ENCODE results near the gene RPS4Y2.

Gene RPS4Y2

DNA sequence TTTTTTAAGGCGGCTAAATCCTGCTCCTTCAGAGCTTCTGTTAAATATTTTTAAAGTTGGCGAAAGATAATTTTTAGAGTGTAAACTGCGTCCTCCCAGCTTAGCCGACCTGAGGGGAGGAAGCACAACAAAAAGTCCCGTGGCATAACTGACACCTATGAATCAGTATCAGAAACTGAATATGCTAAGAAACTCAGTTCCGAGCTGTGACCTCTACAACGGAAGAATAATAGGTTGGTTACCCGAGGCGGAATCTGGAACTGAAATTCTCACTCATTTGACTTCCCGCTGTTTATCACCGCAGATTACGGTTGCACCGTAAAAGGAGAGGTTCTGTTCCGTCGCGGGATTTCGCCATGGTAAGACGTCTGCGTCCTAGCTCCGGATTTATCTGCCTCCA lies at the start of gene RPS4Y2:
Gene RPS4Y2 (plus strand): TSS at position 301 of the 400 bp plus-strand sequence. CDS start 56 bp downstream, at position 357.
- no peak for DNase-seq (ENCODE audit: low spot score)

DNA sequence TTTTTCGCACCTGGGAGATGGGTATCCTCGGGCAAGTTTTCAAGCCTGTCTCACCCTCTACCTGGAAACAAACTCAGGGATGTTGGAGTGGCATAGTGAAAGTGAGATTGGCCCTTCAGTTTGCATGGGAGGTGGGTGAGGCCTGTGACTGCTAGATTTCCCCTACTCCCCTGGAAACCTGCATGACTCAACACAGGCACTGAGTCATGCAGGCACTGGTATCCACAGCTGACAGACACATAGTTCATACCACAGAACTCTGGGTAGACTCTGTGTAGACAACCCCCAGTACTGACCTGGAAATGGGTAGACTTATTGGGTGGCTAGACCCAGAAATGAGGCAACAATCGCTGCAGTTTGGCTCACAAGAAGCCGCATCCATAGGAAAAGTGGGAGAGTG lies 41.5 kb upstream of the RPS4Y2 start:
- DNase-seq (ENCODE audit: low spot score) = no peak

DNA sequence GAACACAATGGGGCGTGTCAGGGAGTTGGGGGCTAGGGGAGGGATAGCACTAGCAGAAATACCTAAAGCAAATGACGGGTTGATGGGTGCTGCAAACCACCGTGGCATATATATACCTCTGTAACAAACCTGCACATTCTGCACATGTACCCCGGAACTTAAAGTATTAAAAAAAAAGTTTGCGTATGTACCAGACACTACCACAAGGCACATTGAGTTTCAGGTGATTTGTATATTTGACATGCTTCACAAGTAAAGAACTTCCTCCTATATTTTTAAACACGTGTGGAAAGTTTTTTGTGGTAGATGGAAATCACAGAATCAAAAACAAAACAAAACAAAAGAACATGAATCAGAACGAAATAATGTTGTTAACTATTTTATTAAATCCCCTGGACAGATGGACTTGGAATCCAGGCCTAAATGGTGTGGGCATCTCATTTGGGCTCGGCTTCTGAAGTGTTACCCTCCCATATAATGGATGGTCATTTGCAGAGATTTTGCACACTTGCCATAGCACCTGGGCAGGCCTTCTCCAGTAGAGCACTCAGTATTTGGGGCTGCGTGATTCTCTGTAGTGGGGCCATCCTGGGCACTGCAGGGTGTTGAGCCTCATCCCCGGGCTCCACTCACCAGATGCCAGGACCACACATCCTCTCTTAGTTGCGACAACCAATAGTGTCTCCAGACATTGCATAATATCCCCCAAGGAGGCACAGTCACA lies 29.6 kb upstream of the RPS4Y2 start:
- no peak for DNase-seq (ENCODE audit: low spot score)

DNA sequence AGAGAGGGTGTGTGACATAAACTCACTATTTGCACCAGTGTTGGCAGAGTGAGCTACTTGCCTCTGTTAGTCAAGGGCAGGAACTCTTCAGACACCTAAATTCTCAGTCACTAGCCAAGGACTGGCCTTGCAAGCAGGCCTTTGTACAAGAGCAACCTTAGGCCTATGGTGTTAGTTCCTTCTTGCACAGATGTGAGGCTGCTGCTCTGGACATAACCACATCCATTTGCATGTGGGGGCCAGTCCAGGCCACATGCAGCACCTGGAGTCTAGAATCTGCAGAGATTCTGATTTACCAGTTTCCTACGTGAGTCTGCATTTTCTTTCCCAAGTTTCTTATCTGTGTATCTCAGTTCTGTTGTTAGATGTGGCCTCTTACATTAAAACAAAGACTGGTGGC lies 20.7 kb upstream of the RPS4Y2 start:
- no peak for DNase-seq (ENCODE audit: low spot score)

DNA sequence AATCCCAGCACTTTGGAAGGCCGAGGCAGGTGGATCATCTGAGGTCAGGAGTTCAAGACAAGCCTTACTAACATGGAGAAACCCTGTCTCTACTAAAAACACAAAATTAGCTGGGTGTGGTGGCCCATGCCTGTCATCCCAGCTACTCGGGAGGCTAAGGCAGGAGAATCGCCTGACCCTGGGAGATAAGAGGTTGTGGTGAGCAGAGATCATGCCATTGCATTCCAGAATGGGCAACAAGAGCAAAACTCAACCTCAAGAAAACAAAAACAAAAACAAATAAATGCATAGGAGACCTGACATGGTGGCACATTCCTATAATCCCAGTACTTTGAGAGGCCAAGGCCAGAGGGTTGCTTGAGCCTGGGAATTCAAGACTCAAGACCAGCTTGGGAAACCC lies 16.1 kb upstream of the RPS4Y2 start:
- DNase-seq (ENCODE audit: low spot score) = no peak

DNA sequence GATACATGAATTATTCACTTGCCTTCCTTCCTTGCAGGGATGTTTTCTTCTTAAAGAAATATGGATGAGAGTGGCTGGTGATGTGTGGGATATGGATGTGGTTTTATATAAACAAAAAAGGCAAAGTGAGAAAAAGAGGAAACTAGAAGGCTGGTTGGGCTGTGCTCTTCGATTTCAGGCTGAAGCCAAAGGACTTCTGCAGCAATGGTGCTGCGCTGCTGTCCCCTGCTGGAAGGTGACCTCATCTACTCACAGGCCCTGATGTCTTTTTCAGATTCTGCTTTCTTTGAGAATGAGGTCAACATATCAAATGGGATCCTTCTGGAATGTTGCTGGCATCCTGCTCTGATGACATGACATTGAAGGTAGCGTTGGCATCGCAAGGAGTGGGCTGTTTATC lies 15.3 kb upstream of the RPS4Y2 start:
- DNase-seq (ENCODE audit: low spot score) = no peak

DNA sequence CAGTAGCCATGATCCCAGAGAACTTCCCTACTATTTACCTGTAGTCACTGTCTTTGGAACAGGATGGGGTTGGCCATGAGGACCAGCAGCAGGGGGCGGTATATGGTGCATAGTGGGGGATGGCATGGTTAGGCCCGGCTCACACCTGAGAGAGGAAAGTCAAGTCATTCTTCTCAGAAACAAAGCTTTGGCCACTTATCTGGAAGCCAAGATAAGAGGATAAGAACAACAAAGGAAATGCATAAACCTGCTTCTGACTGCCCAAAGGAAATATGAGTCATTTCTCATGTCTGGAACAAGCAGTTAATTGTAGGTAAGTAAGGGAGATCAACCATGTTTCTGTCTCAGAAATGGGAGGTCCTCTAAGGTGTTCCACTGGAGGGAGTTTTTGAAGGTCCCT lies 10.8 kb upstream of the RPS4Y2 start:
- DNase-seq (ENCODE audit: low spot score) = peak; percentile 38

DNA sequence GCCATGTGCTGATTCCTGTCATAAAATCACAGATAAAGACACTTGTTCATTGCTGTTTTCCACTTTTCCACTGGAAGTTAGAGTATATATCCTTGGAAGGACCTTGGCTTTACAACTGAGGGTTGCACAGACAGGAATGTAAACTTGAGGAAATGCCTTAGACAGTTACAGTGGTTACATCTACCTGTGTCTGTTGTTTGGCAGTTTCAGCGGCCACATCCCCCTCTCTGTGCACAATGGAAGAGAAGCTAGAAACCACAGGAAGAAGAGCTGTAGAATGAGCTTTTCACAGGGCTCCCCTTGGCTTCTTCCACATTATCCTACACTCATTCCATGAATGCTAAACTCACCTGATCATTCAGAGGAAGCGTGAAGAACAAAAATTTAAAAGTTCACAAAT lies 9.0 kb upstream of the RPS4Y2 start:
- DNase-seq (ENCODE audit: low spot score) = no peak

DNA sequence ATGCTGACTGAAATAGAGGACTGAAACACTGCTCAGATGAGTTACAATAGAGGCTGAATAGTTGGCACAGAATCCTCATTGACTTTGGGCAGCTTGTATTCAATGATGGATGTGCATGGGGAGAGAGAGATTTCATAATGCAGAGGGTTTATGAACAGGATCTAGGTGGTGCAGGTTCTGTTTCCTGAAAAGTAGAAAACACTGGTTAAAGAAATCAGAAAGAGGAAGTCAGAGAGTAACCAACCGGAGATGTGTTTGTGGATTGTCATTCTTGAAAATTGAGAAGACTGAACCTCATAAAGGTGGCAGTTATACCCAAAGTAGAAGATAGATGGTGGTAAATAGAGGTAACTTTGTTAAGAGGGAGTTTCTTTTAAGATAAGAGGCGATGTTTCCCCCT lies 8.0 kb downstream of the RPS4Y2 start:
- no peak for DNase-seq (ENCODE audit: low spot score)

DNA sequence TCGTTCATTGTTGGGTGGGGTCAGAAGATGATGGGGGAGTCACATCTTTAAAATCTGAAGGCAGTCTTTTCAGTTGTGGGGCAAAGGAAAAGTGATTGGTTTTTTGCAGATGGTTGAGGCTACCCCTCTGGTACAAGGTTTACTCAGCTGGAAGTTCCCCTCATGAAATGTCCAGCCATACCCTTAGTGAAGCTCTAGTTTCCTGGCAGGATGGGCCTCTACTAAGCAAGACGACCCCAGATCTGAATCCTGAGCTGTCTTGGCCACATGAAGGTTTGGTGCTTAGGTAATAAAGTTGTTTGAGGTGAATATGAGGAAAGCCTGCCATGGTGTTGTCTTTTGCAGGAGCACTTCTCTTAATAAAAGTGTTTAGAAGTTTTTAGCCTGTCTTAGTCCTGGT lies 9.2 kb downstream of the RPS4Y2 start:
- no peak for DNase-seq (ENCODE audit: low spot score)

DNA sequence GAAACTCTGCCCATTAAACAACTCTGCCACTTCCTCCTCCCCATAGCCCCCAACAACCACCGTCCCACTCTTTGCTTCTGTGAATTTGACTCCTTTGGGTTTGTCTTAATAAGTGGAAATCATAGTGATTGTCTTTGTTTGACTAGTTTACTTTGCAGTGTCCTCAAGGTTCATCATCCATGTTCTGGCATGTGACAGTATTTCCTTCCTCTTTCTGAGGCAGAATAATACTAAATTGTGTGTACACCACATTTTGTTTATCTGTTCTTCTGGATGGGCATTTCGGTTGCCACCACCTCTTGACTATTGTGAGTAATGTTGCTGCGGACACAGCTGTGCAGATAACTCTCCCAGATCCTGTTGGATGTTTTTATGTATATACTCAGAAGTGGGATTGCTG lies 14.8 kb downstream of the RPS4Y2 start:
- DNase-seq (ENCODE audit: low spot score) = no peak

DNA sequence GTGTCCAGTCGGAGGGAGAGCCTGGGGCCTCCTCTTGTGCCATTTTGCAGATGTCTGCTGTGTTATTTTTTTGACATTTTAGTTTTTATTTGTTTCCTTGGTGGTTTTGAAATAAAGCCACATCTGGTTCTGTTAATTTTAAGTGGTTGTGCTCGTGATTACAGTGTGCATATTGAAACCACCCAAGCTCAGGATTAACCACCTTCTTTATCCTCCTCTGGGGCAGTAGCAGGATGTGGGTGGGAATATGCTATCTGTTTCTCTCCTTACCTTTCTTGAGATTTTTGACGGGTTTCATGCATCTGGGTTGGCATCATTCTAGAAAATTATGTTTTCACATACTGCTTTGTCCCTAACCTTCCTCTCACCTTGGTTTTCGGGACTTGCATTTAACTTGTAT lies 20.2 kb downstream of the RPS4Y2 start:
- no peak for DNase-seq (ENCODE audit: low spot score)

DNA sequence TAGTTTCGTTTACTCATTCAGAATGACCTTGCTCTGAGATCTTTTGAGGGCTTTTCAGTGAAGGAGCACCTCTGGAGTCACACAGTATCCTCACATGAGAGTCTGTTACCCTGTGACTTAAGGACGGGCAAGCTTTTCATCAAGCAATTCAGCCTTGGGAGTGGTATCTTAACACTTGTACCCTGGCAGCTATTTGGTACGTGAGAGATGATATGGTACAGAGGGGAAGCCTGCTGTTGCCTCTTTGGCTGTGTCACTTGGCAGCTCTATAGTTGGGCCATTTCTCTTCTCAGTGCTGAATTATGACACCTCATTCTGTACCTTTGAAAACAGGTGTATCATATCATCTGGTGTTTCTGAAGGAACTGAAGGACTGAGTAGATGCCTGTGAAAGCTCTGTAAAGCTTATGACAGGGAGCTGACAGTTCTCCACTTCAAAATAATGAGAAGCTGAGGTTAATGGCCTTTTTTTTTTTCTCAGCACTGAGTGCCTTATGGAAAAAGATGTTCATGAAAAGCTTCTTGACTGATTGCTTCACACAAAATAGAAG lies 24.3 kb downstream of the RPS4Y2 start:
- no peak for DNase-seq (ENCODE audit: low spot score)

DNA sequence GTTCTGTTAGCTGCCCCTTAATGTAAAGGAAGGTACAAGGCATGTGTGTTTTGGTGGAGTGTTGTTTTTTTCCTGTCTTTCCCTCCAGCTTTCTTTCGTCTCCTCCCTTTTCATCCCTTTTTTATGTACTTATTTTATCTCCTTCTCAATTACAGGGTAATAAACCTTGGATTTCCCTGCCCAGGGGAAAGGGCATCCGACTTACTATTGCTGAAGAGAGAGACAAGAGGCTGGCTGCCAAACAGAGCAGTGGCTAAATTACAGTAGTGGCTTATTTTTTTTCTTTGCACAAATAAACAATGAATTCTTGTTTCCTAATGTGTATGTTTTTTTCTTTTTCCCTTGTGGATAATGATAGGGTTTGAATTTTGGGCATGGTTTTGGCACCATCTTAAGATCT lies 24.9 kb downstream of the RPS4Y2 start:
- no peak for DNase-seq (ENCODE audit: low spot score)

DNA sequence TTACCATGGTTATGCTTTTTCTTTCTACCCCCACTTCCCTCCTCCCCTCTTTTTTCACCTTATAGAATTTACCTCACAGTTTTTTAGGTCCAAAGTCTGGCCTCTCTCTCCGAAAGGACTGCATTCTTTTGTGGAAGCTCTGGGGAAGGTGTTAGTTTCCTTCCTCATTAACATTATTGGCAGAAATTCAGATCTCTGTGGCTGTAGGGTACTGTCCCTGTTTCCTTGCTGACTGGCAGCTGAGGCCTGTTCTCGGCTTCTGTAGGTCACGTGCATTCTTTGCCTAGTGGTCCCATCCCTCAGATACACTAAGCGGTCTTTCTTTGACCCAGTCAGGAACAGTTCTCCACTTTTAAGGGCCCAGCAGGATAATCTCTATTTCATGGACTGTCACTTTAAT lies 25.5 kb downstream of the RPS4Y2 start:
- DNase-seq (ENCODE audit: low spot score) = no peak

DNA sequence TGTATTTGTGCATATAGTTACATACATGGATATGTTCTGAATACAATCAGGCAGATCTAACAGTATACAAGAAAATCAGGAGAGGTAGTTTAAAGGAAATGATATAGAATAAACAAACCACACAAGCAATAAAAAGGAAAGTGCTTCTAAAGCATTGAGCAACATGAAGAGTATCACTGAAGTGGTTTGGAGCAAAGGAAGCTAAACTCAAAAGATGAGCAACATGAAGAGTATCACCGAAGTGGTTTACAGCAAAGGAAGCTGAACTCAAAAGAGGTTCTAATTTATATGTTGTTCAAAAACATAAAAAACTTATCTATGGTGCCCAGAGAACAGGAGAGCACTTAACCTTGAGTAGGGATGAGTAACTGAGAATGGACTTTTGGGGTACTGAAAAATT lies 29.1 kb downstream of the RPS4Y2 start:
- no peak for DNase-seq (ENCODE audit: low spot score)

DNA sequence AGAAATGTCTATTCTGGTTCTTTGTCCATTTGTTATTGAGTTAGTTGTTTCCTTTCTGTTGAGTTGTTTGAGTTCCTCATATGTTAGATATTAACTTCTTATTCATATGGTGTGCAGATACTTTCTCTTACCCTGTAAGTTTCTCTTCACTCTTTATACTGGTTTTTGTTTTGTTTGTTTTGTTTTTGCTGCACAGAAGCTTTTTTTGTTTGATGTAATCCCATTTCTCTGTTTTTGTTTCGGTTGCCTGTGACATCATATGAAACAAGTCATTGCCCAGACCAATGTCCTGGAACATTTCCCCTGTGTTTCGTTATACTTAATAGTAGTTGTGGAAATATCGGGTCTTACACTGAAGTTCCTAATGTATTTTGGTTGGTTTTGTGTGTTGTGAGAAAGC lies 31.2 kb downstream of the RPS4Y2 start:
- no peak for DNase-seq (ENCODE audit: low spot score)

DNA sequence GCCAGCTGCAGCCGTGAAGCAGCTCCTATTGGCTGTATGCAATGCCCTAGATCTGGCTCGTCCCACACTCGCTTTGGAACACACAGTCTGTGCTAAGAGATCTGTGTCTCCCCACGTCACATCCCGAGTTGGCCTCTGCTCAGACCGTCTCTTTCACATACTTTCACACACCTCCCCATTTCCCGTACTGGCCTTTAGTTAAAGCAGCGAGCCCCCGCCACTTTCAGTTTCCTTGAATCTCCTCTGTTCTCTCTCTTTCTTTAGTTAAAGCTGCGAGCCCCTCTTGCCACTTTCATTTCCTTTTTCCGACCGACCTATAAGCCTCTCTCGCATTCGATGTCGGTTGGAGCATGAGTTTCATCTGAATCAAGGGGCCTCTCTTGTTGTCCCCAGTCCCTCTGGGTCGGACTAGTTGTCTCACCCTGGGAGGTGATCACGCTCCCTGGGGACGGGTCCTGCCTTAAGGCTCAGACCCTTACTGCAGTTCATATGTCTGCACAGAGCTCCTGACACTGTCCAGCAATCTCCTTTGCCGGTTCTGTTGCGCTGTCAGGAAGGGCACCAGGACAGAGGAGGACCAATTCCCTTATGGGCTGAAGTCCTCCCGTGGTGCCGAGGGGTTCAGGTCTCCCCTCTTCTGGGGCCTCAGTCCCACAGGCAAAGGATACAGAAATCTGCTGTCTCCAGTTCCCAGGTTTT lies 42.6 kb downstream of the RPS4Y2 start:
- peak; percentile 5 for DNase-seq (ENCODE audit: low spot score)

DNA sequence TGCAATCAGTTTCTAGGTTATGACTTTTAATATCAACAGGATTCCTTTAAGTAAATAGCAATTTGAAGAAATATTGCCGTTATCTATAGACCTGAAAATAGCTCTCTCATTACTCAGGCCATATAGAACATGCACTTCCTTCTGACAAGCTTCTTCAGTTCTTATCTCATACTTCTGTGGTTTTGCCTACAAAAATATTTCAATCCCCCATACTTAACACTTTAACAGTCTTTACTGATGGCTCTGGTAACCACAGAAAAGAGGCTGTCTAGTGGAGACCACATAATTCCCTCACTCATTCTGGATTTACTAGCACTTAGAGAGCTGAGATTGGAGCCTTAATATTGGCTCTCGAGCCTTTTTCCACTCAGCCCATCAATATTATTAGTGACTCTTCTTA lies 46.8 kb downstream of the RPS4Y2 start:
- no peak for DNase-seq (ENCODE audit: low spot score)

DNA sequence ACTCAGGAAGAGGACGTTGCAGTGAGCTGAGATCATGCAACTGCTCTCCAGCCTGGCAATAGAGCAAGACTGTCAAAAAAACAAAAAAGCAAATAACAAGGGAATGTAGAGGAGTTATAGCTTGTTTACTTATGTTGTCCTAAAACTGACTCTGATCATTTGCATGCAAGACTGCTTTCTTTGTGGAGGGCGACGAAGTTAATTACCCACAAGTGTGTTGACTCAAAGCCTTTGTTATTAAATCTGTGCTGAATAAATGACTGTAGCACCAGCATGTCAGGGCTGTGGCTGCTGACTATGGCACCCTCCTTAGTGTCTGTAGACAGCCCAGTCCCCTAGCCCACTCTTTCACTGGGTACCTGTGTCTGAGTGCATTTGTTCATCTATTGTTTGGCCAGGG lies 50.3 kb downstream of the RPS4Y2 start:
- no peak for DNase-seq (ENCODE audit: low spot score)

DNA sequence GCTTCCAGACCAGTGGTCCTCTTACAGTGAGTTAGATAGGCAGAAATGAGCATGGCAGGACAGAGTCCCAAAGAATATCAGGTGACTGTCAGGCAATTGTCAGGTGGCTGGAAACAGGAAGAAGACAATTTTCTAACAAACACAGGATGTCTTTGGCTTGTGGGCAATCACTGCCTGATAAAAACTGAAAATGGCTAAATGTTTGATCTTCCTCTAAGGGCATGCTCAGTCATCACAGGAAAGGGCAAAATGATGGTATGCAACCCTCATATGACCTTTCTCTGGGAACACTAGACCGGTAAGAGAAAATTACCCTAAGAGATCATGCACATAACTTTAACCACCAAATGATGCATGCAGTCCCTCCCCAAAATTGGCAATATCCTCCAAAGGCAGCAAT lies 57.6 kb downstream of the RPS4Y2 start:
- DNase-seq (ENCODE audit: low spot score) = peak; percentile 0

DNA sequence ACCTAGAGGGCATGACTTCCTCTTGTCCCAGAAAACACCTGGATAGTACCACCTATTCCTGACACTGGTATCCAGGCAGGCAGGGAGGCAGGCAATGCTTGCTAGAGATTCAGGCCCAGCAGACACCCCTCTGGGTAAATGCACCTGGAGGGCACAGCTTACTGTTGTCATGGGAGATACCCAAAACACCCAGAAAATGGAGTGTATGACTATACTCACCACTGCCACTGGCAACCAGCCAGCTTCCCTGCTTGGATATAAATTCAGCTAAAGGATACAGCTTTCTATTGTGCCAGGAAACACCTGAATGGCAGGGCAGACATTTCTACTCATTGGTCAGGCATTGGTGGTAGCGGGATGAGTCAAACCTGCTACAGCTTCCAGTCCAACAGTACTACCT lies 58.9 kb downstream of the RPS4Y2 start:
- no peak for DNase-seq (ENCODE audit: low spot score)

DNA sequence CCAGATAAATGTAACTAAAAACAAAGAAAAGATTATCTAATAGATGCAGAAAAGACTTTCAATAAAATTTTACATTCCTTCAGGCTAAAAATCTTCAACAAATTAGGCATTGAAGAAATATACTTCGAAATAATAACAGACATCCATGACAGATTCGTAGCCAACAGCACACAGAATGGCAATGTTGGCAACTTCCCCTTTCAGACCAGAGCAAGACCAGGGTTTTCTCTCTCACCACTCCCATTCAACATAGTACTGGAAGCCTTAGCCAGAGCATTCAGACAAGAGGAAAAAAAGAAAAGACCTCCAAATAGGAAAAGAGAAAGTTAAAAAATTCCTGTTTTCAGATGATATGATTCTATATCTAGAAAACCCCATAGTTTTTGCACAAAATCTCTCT lies 61.2 kb downstream of the RPS4Y2 start:
- DNase-seq (ENCODE audit: low spot score) = no peak

Measured in CD4-positive, alpha-beta T cell treated with Interleukin-2 at 100 ng/mL for 4 hours (primary cell).